ENCODE results near the gene EHBP1. TPM values are rescaled to one million over a fixed set of nuclear protein-coding genes. Genes with fewer than 3 reads are reported as not detected.

EHBP1 gene
- total RNA-seq, 4 donors from 2014 or later = 52.6 to 167 (median 135) TPM

- no peak overlapping the region for H3K27ac ChIP-seq
- H3K27me3 ChIP-seq = no peaks in the 10 kb centered on the region
- no peaks in the 10 kb centered on the region for H3K36me3 ChIP-seq
- H3K4me1 ChIP-seq = no peaks in the 10 kb centered on the region
- no peak for TF ChIP-seq CTCF (IDR thresholded peaks at IDR 0.05)
- TF ChIP-seq POLR2A (IDR thresholded peaks at IDR 0.05) = no peak
- intact Hi-C loops (cut with DNase I; ENCODE audit: low total_unique reads) = no loop called here
- no peak for DNase-seq
- H3K9me3 ChIP-seq = no peaks in the 10 kb centered on the region
- no peak overlapping the region for H3K4me3 ChIP-seq
Measured at GRCh38 chr2:62964050-62964449, 258.5 kb downstream of the EHBP1 start.

GRCh38 chr2:62964671-62965070 is 259.2 kb downstream of the EHBP1 start:
- Histone ChIP-seq H3K9me3 (no peaks in the 10 kb centered on the region), H3K36me3 (no peaks in the 10 kb centered on the region), H3K27me3 (no peaks in the 10 kb centered on the region), H3K27ac (no peak overlapping the region), H3K4me1 (no peaks in the 10 kb centered on the region), H3K4me3 (no peak overlapping the region)
- intact Hi-C loops (cut with DNase I; ENCODE audit: low total_unique reads) = no loop called here
- no peak for DNase-seq
- TF ChIP-seq POLR2A (IDR thresholded peaks at IDR 0.05) (no peak), CTCF (IDR thresholded peaks at IDR 0.05) (no peak)

- Histone ChIP-seq H3K4me3 (no peak overlapping the region), H3K36me3 (no peaks in the 10 kb centered on the region), H3K27ac (no peak overlapping the region), H3K9me3 (no peaks in the 10 kb centered on the region), H3K4me1 (no peaks in the 10 kb centered on the region), H3K27me3 (no peaks in the 10 kb centered on the region)
- TF ChIP-seq CTCF (IDR thresholded peaks at IDR 0.05) = no peak
- no peak for TF ChIP-seq POLR2A (IDR thresholded peaks at IDR 0.05)
- no peak for DNase-seq
- intact Hi-C loops (cut with DNase I; ENCODE audit: low total_unique reads) = no loop called here
Measured at GRCh38 chr2:62966991-62967390, 261.5 kb downstream of the EHBP1 start.

GRCh38 chr2:62968168-62968567 is 262.7 kb downstream of the EHBP1 start:
- intact Hi-C loops (cut with DNase I; ENCODE audit: low total_unique reads) = no loop called here
- no peaks in the 10 kb centered on the region for H3K4me1 ChIP-seq
- H3K27ac ChIP-seq = no peak overlapping the region
- no peak for TF ChIP-seq CTCF (IDR thresholded peaks at IDR 0.05)
- TF ChIP-seq POLR2A (IDR thresholded peaks at IDR 0.05) = no peak
- DNase-seq = no peak
- H3K4me3 ChIP-seq = no peak overlapping the region
- no peaks in the 10 kb centered on the region for H3K9me3 ChIP-seq
- H3K27me3 ChIP-seq = no peaks in the 10 kb centered on the region
- H3K36me3 ChIP-seq = no peaks in the 10 kb centered on the region

GRCh38 chr2:62968668-62969067 is 263.2 kb downstream of the EHBP1 start:
- no peaks in the 10 kb centered on the region for H3K4me1 ChIP-seq
- H3K9me3 ChIP-seq = no peaks in the 10 kb centered on the region
- H3K4me3 ChIP-seq = no peak overlapping the region
- no peak for DNase-seq
- no peak for TF ChIP-seq POLR2A (IDR thresholded peaks at IDR 0.05)
- no peak for TF ChIP-seq CTCF (IDR thresholded peaks at IDR 0.05)
- intact Hi-C loops (cut with DNase I; ENCODE audit: low total_unique reads) = no loop called here
- H3K27me3 ChIP-seq = no peaks in the 10 kb centered on the region
- H3K36me3 ChIP-seq = no peaks in the 10 kb centered on the region
- no peak overlapping the region for H3K27ac ChIP-seq

All from uterus (tissue), 4 donors.